Prostate gland (tissue), 2 donors: ENCODE results near the gene GCH1.

Experiments used
- POLR2A ChIP-seq: fragments of 450-650 bp; IDR thresholded peaks from one replicate; pipeline ENCODE4 v1.6.1; 2016; ENCODE audit warnings: antibody characterized with exemption, mild to moderate bottlenecking
- TF ChIP-seq, protein P1 (sequence below), 4 experiments: fragments of 200-600 bp in 2 of 4; fragments of 450-650 bp in 2 of 4; sonication (generic) in 2 of 4; IDR thresholded peaks; 1 replicate in 3 of 4; 2 replicates in 1 of 4; pipeline ENCODE4 v1.5.1; 2016 to 2019; ENCODE audit warnings: antibody characterized with exemption in 4 of 4, mild to moderate bottlenecking in 2 of 4, moderate library complexity in 2 of 4

DNA sequence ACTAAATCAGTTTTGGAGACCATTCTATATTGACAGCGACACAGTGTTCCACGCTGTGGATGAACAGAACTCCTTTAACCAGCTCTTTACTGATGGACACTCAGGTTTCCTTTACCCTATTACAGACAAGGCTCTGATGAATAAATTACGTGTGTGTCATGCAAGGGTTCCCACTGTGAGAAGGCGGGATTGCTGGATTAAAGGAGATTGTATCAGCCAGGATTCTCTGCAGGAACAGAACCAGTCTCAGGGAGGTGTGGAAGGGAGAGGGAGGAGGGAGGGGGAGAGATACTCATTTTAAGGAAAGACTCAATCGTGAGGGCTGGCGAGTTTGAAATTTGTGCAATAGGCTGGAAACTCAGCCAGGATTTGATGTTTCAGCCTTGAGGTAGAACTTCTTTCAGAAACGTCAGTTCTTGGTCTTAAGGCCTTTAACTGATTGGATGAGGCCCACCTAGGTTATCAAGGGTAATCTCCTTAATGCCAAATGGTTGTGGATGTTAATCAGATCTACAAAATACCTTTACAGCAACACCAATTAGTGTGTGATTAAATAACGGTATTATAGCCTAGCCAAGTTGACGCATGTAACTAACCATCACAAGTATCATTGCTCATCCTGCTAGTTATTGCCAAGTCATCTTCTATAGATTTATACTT lies 104.0 kb downstream of the GCH1 start:
- TF ChIP-seq POLR2A = no peak
- TF ChIP-seq, protein P1, sequence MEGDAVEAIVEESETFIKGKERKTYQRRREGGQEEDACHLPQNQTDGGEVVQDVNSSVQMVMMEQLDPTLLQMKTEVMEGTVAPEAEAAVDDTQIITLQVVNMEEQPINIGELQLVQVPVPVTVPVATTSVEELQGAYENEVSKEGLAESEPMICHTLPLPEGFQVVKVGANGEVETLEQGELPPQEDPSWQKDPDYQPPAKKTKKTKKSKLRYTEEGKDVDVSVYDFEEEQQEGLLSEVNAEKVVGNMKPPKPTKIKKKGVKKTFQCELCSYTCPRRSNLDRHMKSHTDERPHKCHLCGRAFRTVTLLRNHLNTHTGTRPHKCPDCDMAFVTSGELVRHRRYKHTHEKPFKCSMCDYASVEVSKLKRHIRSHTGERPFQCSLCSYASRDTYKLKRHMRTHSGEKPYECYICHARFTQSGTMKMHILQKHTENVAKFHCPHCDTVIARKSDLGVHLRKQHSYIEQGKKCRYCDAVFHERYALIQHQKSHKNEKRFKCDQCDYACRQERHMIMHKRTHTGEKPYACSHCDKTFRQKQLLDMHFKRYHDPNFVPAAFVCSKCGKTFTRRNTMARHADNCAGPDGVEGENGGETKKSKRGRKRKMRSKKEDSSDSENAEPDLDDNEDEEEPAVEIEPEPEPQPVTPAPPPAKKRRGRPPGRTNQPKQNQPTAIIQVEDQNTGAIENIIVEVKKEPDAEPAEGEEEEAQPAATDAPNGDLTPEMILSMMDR (IDR thresholded peaks at IDR 0.05) = no peak
